K562 (cell line): ENCODE measurements around the gene ASIC3. TPM values are rescaled to one million over a fixed set of nuclear protein-coding genes. Genes with fewer than 3 reads are reported as not detected.

Experiments used
- BCL6 ChIP-seq: fragments of 250-450 bp; sonication (Bioruptor Pico); IDR thresholded peaks from 2 replicates; pipeline ENCODE4 v1.4.0; 2020
- COPS2 ChIP-seq: fragments of 450-650 bp; conservative IDR thresholded peaks from 2 replicates; pipeline ENCODE4 v1.6.1; 2016; ENCODE audit warnings: mild to moderate bottlenecking, moderate library complexity
- FOXK1 ChIP-seq: sonication (generic); formaldehyde crosslinking; IDR thresholded peaks from 2 replicates; pipeline ENCODE4 v1.8.0; 2022; ENCODE audit warnings: missing genetic modification reagents, mild to moderate bottlenecking, borderline replicate concordance
- FUS ChIP-seq: fragments of 200-400 bp; formaldehyde crosslinking; optimal IDR thresholded peaks from 2 replicates; pipeline ENCODE3; 2017; ENCODE audit warnings: low read depth, low read length
- GABPA ChIP-seq: fragments of 200-800 bp; sonication (Bioruptor generic); conservative IDR thresholded peaks from 2 replicates; pipeline ENCODE4 v1.6.1; 2016; ENCODE audit warnings: low read depth, missing genetic modification characterization, missing compliant biosample characterization
- HBP1 ChIP-seq: fragments of 450-650 bp; formaldehyde crosslinking; IDR thresholded peaks from 2 replicates; pipeline ENCODE4 v1.4.0; 2022; ENCODE audit warnings: missing genetic modification characterization
- NCOR1 ChIP-seq: fragments of 450-650 bp; IDR thresholded peaks from 2 replicates; pipeline ENCODE4 v1.6.1; 2016; ENCODE audit warnings: mild to moderate bottlenecking, moderate library complexity
- NR2C1 ChIP-seq, 2 experiments: fragments of 450-650 bp; IDR thresholded peaks; 2 replicates each; pipeline ENCODE4 v1.6.1; 2017; ENCODE audit warnings: mild to moderate bottlenecking in 2 of 2, antibody characterized with exemption in 1 of 2, inconsistent platforms in 1 of 2, missing compliant biosample characterization in 1 of 2, missing genetic modification characterization in 1 of 2
- PHB ChIP-seq: fragments of 250-450 bp; sonication (Bioruptor Pico); IDR thresholded peaks from 2 replicates; pipeline ENCODE4 v1.5.0; 2021
- PHF21A ChIP-seq: fragments of 450-650 bp; IDR thresholded peaks from 2 replicates; pipeline ENCODE4 v1.6.1; 2017; ENCODE audit warnings: low read depth, borderline replicate concordance
- PURB ChIP-seq: sonication (generic); formaldehyde crosslinking; IDR thresholded peaks from 2 replicates; pipeline ENCODE4 v1.9.0; 2021; ENCODE audit warnings: low read depth, mild to moderate bottlenecking, missing genetic modification reagents
- RAD21 ChIP-seq, 2 experiments: fragments of 250-450 bp in 1 of 2; fragments of 450-650 bp in 1 of 2; sonication (Bioruptor Pico) in 1 of 2; formaldehyde crosslinking in 1 of 2; IDR thresholded peaks in 1 of 2; conservative IDR thresholded peaks in 1 of 2; 2 replicates each; pipeline versions ENCODE4 v1.4.0 to v1.8.0; 2020 to 2022; ENCODE audit warnings: mild to moderate bottlenecking in 2 of 2, moderate library complexity in 1 of 2
- SMAD4 ChIP-seq: fragments of 250-450 bp; sonication (Bioruptor Pico); conservative IDR thresholded peaks from 2 replicates; pipeline ENCODE4 v1.8.0; 2021; ENCODE audit warnings: inconsistent platforms, mild to moderate bottlenecking, moderate library complexity
- SNAPC5 ChIP-seq: fragments of 250-450 bp; sonication (Bioruptor Pico); IDR thresholded peaks from 2 replicates; pipeline ENCODE4 v1.8.0; 2021; ENCODE audit warnings: moderate library complexity, mild to moderate bottlenecking, inconsistent platforms
- SREBF2 ChIP-seq: sonication (generic); formaldehyde crosslinking; IDR thresholded peaks from 2 replicates; pipeline ENCODE4 v1.4.0; 2020; ENCODE audit warnings: mild to moderate bottlenecking, missing genetic modification reagents
- TBL1XR1 ChIP-seq, 2 experiments: IDR thresholded peaks; 2 replicates each; pipeline ENCODE4 v1.6.1; 2012; ENCODE audit warnings: improper control_type of control experiment in 2 of 2, low read length in 2 of 2, mild to moderate bottlenecking in 1 of 2
- U2AF1 ChIP-seq: fragments of 200-400 bp; formaldehyde crosslinking; optimal IDR thresholded peaks from 2 replicates; pipeline ENCODE3; 2017; ENCODE audit warnings: mild to moderate bottlenecking, low read depth, low read length, moderate library complexity
- WHSC1 ChIP-seq: IDR thresholded peaks from one replicate; pipeline ENCODE4 v1.6.1; 2012; ENCODE audit warnings: low read length, control low read depth, inconsistent platforms
- ZNF445 ChIP-seq: fragments of 250-450 bp; sonication (Bioruptor Pico); IDR thresholded peaks from 2 replicates; pipeline ENCODE4 v1.4.0; 2020; ENCODE audit warnings: low read depth, mild to moderate bottlenecking, moderate library complexity
- ZNF75A ChIP-seq: fragments of 450-650 bp; formaldehyde crosslinking; IDR thresholded peaks from 2 replicates; pipeline ENCODE4 v1.4.0; 2020; ENCODE audit warnings: mild to moderate bottlenecking
- polyA plus RNA-seq, 8 experiments: library from polyadenylated mRNA; depleted of rRNA in 4 of 8; stranded (reverse) in 5 of 8; unstranded in 3 of 8; fragments of >200 nt; fragmentation: Nextera tagmentation in 2 of 8; fragmentation: Illumina TruSeq in 1 of 8; extraction: Ambion mirVana in 2 of 8; extraction: Trizol in 1 of 8; gene quantifications; 2 replicates each; pipeline versions ENCODE4 v1.2.1 to v1.2.3, GENCODE V29; 2011 to 2014; ENCODE audit warnings: inconsistent platforms in 1 of 8, missing spikeins in 1 of 8
- total RNA-seq, 7 experiments: library from RNA; depleted of rRNA in 6 of 7; stranded (reverse); fragments of >200 nt in 6 of 7; fragmentation: Illumina TruSeq in 2 of 7; extraction: Trizol in 2 of 7; gene quantifications; 2 replicates each; pipeline versions ENCODE4 v1.2.1 to v1.2.3, GENCODE V29; 2011 to 2021; ENCODE audit warnings: low replicate concordance in 1 of 7
- TF ChIP-seq, protein P1 (sequence below): sonication (generic); formaldehyde crosslinking; IDR thresholded peaks from 2 replicates; pipeline ENCODE4 v1.8.1; 2023; ENCODE audit warnings: mild to moderate bottlenecking, missing genetic modification reagents

ASIC3 gene
- total and polyA plus RNA-seq, 9 of the 15 experiments (the other 6 are each of a cell fraction or from before 2014, with no cell fraction given), result 0.11 to 5.0 (median 0.87) TPM

DNA sequence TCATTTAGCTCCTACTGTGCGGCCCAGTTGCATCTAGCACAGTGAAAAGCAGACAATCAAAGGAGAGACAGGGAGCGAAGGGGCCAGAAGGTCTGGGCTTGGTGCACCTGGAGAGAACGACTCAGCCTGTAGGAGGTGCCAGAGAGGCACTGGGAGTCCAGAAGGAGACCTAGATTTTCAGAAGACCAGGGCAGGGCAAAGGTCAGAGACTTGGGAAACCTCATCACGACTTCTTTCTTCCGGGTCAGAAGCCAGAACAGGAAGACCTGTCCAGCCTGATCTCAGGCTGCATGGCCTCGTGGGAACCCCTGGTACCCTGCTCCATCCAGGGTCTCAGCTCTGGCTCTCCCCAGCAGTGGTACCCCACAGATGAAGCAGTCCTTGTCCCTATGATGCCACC, 43.1 kb downstream of the ASIC3 start (continued):
- TF ChIP-seq TBL1XR1 (IDR thresholded peaks at IDR 0.05; ENCODE audit: low read length in 2 of 2), result peak in 1 of 2 experiments; percentile 39; a peak in 1 of 4 replicates
- 0 out of 2 replicates have a peak, but pooled peaks have one; percentile 56 for TF ChIP-seq SREBF2 (CRISPR knock-in tag)
- TF ChIP-seq HBP1 (CRISPR knock-in tag), result no peak
- no peak for TF ChIP-seq NCOR1
- peak; percentile 92 for TF ChIP-seq NR2C1 (IDR thresholded peaks at IDR 0.05)
- peak; percentile 96 for TF ChIP-seq NR2C1 (tag; IDR thresholded peaks at IDR 0.05)
- TF ChIP-seq FOXK1 (CRISPR knock-in tag), result no peak
- TF ChIP-seq PHB (CRISPR knock-in tag), result no peak
- TF ChIP-seq COPS2, result no peak
- TF ChIP-seq PHF21A, result no peak
- TF ChIP-seq PURB, result no peak
- no peak for TF ChIP-seq FUS
- no peak for TF ChIP-seq ZNF445 (CRISPR knock-in tag)
- TF ChIP-seq ZNF75A (CRISPR knock-in tag), result no peak
- no peak for TF ChIP-seq WHSC1
- no peak for TF ChIP-seq SNAPC5 (CRISPR knock-in tag)
- TF ChIP-seq, protein P1, sequence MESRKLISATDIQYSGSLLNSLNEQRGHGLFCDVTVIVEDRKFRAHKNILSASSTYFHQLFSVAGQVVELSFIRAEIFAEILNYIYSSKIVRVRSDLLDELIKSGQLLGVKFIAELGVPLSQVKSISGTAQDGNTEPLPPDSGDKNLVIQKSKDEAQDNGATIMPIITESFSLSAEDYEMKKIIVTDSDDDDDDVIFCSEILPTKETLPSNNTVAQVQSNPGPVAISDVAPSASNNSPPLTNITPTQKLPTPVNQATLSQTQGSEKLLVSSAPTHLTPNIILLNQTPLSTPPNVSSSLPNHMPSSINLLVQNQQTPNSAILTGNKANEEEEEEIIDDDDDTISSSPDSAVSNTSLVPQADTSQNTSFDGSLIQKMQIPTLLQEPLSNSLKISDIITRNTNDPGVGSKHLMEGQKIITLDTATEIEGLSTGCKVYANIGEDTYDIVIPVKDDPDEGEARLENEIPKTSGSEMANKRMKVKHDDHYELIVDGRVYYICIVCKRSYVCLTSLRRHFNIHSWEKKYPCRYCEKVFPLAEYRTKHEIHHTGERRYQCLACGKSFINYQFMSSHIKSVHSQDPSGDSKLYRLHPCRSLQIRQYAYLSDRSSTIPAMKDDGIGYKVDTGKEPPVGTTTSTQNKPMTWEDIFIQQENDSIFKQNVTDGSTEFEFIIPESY, result 0 out of 2 replicates have a peak, but pooled peaks have one; percentile 14
- TF ChIP-seq SMAD4, result peak; percentile 50; the same call in 1 of the 2 replicates
- no peak for TF ChIP-seq U2AF1
- TF ChIP-seq GABPA (tag), result peak; percentile 48; the same call in 1 of the 2 replicates
- no peak for TF ChIP-seq BCL6 (CRISPR knock-in tag)
- peak; percentile 23 to 57; a peak in 2 of 4 replicates for TF ChIP-seq RAD21 (CRISPR knock-in tag; conservative IDR thresholded peaks at IDR 0.05 in 1 of 2, IDR thresholded peaks at IDR 0.05 in 1 of 2)
